Colonic mucosa (tissue), 4 donors: ENCODE results near the gene TGM4. TPM values are rescaled to one million over a fixed set of nuclear protein-coding genes. Genes with fewer than 3 reads are reported as not detected.

ENCODE experiments used
- DNase-seq: peaks from one replicate; pipeline ENCODE4 v3.0.0-alpha.2; 2020
- H3K27ac ChIP-seq: fragments of 200-600 bp; one replicate; pipeline ENCODE4 v1.8.0; 2021
- H3K27me3 ChIP-seq: fragments of 200-600 bp; one replicate; pipeline ENCODE4 v1.8.0; 2021
- H3K36me3 ChIP-seq: fragments of 200-600 bp; one replicate; pipeline ENCODE4 v1.8.0; 2021
- H3K4me1 ChIP-seq: fragments of 200-600 bp; one replicate; pipeline ENCODE4 v1.8.0; 2021; ENCODE audit warnings: mild to moderate bottlenecking
- H3K4me3 ChIP-seq: fragments of 200-600 bp; one replicate; pipeline ENCODE4 v1.8.0; 2021
- H3K9ac ChIP-seq, 2 donors: one replicate each; pipeline ENCODE4 v1.7.0; 2013; ENCODE audit warnings: control low read depth in 2 of 2, low read depth in 2 of 2, low read length in 2 of 2
- H3K9me3 ChIP-seq: fragments of 200-600 bp; one replicate; pipeline ENCODE4 v1.8.0; 2021
- CTCF ChIP-seq: fragments of 200-600 bp; IDR thresholded peaks from one replicate; pipeline ENCODE4 v1.8.0; 2022; ENCODE audit warnings: antibody characterized with exemption, mild to moderate bottlenecking
- intact Hi-C: fragments of 100-400 bp; cut with DNase I; formaldehyde crosslinking; loops from one replicate; pipeline ENCODE4 v1.14.1; 2022
- total RNA-seq, 2 donors: library from RNA; stranded (reverse); fragmentation: NEBNext Ultra II Directional in 1 of 2; extraction: Animal tissue kit (Norgen Biotek cat#: 25700) in 1 of 2; gene quantifications; one replicate each; pipeline ENCODE4 v1.2.1, GENCODE V29; 2021
- donor health status: healthy.
- donor health status: DM: no; HTN: no; CAD: no.
- donor health status: DM: no; HTN: no; CAD: no.

The TGM4 gene
- total RNA-seq, 2 donors from 2014 or later = not detected

GRCh38 chr3:44899683-44900367 is 25.4 kb downstream of the TGM4 start:
- no peaks in the 10 kb centered on the region for H3K27me3 ChIP-seq
- no peaks in the 10 kb centered on the region for H3K36me3 ChIP-seq
- no peak for DNase-seq
- no peak overlapping the region for H3K4me3 ChIP-seq
- H3K4me1 ChIP-seq = no peaks in the 10 kb centered on the region
- H3K27ac ChIP-seq = no peak overlapping the region
- no peak for TF ChIP-seq CTCF
- no peak overlapping the region for H3K9ac ChIP-seq
- no peaks in the 10 kb centered on the region for H3K9me3 ChIP-seq
- intact Hi-C loops = no loop called here

- Histone ChIP-seq H3K36me3 (no peaks in the 10 kb centered on the region), H3K4me1 (no peaks in the 10 kb centered on the region), H3K27me3 (no peaks in the 10 kb centered on the region), H3K9ac (no peak overlapping the region), H3K27ac (no peak overlapping the region), H3K4me3 (no peak overlapping the region), H3K9me3 (no peaks in the 10 kb centered on the region)
- intact Hi-C loops = no loop called here
- DNase-seq = no peak
- TF ChIP-seq CTCF = no peak
Observed at GRCh38 chr3:44902628-44903027, 28.2 kb downstream of the TGM4 start.

DNA sequence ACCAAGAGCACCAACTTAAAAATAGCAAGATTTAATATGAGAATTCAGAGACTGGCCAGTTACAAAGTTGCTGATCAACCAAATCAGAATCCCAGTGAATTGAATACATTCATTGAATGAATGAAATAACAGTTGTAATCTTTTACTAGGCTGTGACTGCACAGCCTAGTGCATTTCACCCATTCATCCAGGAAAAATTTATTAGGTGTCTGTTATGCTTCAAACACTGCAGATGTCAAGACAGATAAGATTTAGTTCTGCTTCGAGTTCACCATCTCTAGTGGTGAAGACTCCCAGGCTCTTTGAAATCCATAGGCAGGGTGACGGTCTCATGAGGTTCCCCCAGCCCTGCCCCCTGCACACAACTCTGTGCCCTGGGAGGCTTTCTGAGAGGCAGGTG is 28.9 kb downstream of the TGM4 start:
- no peak for TF ChIP-seq CTCF
- Histone ChIP-seq H3K4me3 (no peak overlapping the region), H3K9me3 (no peaks in the 10 kb centered on the region), H3K27ac (no peak overlapping the region), H3K4me1 (no peaks in the 10 kb centered on the region), H3K27me3 (no peaks in the 10 kb centered on the region), H3K9ac (no peak overlapping the region), H3K36me3 (no peaks in the 10 kb centered on the region)
- intact Hi-C loops = no loop called here
- DNase-seq = no peak

- Histone ChIP-seq H3K4me1 (no peaks in the 10 kb centered on the region), H3K9ac (no peak overlapping the region), H3K9me3 (no peaks in the 10 kb centered on the region), H3K27ac (no peak overlapping the region), H3K36me3 (no peaks in the 10 kb centered on the region), H3K4me3 (no peak overlapping the region), H3K27me3 (no peaks in the 10 kb centered on the region)
- TF ChIP-seq CTCF = no peak
- no peak for DNase-seq
- intact Hi-C loops = no loop called here
Observed at GRCh38 chr3:44903751-44904150, 29.3 kb downstream of the TGM4 start.

GRCh38 chr3:44905446-44906157 is 31.2 kb downstream of the TGM4 start:
- DNase-seq = no peak
- no peaks in the 10 kb centered on the region for H3K4me1 ChIP-seq

More at GRCh38 chr3:44905446-44906157, 31.2 kb downstream of the TGM4 start:
- H3K27me3 ChIP-seq = no peaks in the 10 kb centered on the region
- no peaks in the 10 kb centered on the region for H3K36me3 ChIP-seq
- no peaks in the 10 kb centered on the region for H3K9me3 ChIP-seq
- no peak overlapping the region for H3K4me3 ChIP-seq
- intact Hi-C loops = no loop called here
- H3K27ac ChIP-seq = no peak overlapping the region
- TF ChIP-seq CTCF = no peak
- H3K9ac ChIP-seq = no peak overlapping the region
